Kasumi-1 (cell line): Measurements from ENCODE around the gene DLGAP4.
A peak's percentile ranks its signal among the peaks of the same experiment; 100 is the strongest.

ENCODE experiments used
- DNase-seq, 2 experiments: peaks; one replicate each; lab custom pipeline; 2025; lab: John Stamatoyannopoulos, UW

DLGAP4 gene

GRCh38 chr20:36477475-36477874 is 171.3 kb downstream of the DLGAP4 start:
- DNase-seq, result no peak

- DNase-seq, result no peak
Measured at GRCh38 chr20:36478137-36478905, 172.2 kb downstream of the DLGAP4 start.

DNA sequence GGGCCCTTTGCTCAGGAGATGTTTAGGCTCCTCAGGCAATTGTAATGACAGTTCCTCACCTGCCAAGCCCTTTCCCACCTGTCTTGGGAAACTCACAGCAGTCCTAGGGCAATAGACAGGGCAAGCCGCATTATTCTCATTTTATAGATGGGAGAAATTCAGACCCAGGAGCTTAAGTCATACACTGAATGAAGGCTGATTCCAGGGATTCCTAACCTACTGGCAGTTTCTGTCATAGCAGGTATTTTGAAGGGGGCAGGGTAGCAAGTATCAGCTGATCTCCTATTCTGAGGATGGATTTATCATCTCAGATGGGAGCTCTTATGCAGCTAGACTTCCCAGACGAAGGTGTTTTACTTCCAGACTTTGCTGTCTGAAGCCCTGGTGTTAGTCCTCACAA is 173.8 kb downstream of the DLGAP4 start:
- no peak for DNase-seq

- DNase-seq, result no peak
Measured at GRCh38 chr20:36480456-36481048, 174.4 kb downstream of the DLGAP4 start.

DNA sequence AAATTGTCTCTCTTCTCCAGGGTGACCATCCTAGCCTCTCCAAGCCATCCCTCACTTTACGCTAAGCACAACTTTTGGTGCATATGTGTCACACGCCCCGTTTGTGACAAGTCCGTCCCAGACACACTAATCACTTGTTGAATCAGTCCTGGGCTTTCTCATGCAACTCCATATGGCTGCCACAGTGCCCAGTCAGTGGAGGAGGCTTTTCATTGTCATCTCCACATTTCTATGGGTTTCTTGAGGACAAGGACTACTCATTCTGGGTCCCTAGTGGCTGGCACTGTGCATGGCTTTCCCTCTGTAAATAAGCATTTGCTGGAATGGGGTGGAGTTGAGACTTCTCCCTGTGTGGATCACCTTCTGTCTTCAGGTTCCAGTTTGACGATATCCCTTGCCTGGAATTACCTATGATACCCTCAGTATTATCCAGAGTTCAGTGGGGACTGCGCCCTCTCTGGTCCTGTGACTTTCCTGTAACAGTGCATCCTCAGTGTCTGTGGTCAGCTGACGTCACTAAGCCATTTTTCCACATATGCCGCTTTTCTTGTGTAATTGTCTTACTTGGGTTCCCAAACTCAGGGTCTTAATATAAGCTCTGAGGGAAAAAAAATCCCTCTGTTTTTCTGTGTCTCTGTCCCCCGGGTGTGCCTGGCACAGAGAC is 175.4 kb downstream of the DLGAP4 start:
- no peak for DNase-seq

GRCh38 chr20:36482044-36482473 is 175.9 kb downstream of the DLGAP4 start:
- no peak for DNase-seq

GRCh38 chr20:36483209-36483918 is 177.2 kb downstream of the DLGAP4 start:
- DNase-seq, result no peak

DNA sequence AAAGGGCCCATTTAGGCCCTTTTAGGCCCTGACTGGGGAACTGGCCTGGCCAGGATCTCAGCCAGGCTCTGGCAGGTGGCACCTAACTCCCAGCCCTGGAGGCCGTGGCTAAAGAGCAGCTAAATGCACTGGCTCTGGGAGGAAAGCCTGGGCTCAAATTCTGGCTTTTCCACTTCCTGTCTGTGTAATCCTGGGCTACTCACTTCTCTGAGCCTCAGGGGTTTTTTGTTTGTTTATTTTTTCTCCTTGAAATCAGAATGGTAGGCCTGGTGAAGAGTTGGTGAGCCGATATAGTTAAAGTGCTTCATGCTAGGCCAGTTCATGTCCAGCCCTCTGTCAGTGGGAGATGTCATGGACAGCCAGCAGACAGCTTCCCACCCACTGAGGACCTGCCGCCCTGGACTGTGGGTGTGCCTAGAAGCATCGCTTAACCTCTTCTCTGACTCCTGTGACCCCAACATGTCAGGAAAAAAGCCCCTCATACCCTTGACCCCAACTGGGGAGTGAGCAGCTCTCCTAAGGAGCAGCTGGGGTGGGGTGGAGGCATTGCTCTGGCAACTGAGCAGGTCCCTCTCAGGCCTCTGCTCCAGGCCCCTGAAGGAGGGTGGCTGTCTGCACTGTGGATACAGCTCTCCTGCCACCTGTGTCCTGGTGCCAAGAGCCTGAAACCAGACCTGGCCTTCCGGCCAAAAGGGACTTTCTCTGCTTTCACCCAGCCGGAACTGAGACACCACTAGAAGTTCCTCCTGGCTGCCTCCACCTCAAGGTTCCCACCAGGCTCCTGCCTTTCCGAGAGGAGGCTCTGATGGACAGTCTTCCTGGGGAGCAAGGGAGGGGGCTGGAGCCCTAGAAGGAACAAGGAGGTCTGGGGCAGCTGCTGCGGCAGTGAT is 178.0 kb downstream of the DLGAP4 start:
- DNase-seq, result no peak

DNA sequence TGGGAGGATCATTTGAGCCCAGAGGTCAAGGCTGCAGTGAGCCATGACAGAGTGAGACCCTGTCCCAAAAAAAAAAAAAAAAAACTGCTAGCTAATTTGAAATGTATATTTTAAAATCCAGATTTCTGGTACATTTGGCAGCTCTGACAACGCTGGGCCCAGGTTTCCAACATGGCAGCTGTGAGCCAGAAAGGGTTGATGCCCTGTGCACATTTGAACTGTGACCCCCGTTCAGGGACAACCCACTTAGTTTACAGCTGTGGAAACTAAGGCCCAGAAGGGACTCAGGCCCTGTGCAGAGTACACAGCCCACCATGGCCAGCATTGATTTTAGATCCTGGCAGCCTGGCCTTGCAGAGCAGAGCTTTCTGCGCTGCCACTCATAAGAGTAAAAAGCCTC is 179.1 kb downstream of the DLGAP4 start:
- no peak for DNase-seq

DNA sequence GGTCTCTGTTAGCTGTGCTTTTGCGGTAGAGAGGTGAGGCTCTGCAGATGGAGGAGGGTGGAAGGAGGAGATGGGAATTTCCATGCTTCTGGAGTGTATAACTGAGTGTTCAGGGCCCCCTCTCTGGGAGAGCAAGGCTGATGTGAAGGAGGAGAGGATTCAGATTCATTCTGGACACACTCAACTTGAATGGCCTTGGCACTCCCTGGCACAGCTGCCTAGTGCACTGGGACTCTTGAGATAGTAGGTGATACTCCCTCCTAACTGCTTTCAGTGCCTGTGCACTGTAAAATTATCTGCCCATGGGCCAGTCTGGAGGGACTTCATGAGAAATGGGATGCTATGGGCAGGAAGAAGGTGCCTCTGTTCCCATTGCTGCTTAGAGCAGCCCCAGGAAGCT is 180.9 kb downstream of the DLGAP4 start:
- no peak for DNase-seq

DNA sequence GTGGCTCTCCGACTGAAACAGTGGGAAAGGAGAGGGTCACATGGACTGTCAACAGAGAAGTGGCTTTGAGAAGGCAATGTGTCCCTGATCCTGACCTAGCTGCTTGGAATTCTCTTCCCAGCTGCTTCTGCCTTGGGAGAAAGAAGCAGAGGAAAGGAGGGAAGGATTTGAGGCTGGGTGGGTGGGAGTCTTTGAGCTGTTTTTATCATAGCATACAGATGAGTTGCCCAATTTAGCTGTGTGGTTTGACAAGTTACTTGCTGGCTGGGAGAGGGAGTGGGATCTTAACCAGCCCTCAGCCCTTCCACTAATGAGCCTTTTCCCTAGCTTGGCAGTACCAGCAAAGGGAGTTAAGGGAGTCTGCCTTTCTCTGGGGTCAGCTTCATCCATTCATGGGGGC is 184.1 kb downstream of the DLGAP4 start:
- no peak for DNase-seq

DNA sequence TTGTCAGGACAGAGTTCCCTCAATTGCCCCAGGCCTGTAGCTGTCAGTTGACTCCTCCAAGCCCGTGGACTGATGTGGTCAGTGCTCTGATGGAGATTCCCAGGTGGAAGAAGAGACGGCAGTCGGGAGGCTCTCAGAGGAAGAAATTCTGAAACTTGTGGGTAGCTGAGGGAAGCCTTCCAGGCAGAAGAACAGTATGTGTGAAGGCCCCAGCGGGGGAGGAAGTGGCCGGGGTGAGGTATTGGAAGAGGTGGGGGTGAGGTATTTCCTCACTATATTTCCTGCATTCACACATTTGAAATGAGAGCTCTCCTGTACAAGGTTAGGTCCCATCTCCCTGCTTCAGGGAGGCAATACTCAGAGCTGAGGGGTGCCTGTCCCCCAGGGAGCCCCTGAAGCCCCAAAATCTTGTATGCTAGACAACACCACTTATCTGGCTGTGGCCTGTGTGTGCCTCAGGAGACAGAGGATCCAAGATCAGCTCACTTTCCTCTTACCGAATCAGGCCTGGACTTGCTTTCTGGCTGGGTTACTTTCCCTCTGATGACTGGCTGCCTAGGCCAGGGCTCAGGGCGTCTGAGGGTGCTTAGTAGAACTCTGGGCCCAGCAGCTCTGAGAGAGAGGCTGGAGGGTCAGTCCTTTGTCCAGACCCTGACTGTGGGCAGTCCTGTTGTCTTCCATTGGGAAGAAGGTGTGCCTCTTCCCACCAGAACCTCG is 185.9 kb downstream of the DLGAP4 start:
- peak; percentile 62 to 65 for DNase-seq

DNA sequence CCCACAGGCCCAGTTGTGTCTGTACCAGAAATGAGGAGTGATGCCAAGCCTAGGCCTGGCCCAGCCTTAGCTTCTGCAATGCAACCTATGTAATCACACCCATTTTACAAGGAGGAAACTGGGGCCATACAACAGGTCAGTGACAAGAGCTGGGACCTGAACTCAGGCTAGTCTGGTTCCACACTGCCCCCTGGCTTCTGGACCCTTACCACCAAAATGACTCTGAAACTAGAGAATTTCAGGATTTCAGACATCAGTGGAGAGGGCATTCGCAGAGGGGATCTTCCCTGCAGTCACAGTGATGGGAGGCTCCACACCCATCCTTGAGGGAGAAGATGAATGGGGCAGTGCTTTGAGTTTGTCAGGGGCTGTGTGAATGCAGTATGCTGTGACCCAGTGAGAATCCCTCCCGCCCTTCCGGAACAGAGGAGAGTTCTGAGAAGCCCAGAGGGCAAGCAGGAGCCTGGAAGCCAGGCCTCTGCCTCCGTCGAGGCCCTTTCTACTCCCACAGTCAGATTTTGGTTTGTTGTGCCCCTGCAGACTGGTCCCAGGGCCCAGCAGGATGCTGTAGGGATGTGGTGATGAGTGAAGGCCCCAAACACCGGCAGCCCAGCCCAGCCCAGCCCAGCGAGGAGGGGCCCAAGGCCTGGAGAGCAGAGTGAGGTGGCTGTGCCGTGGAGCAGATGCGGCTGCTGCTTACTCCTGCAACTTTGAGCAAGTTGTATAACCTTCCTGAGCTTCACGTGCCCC is 187.1 kb downstream of the DLGAP4 start:
- DNase-seq, result no peak

- no peak for DNase-seq
Measured at GRCh38 chr20:36493801-36494114, 187.6 kb downstream of the DLGAP4 start.

- DNase-seq, result no peak
Measured at GRCh38 chr20:36496707-36497669, 190.8 kb downstream of the DLGAP4 start.

DNA sequence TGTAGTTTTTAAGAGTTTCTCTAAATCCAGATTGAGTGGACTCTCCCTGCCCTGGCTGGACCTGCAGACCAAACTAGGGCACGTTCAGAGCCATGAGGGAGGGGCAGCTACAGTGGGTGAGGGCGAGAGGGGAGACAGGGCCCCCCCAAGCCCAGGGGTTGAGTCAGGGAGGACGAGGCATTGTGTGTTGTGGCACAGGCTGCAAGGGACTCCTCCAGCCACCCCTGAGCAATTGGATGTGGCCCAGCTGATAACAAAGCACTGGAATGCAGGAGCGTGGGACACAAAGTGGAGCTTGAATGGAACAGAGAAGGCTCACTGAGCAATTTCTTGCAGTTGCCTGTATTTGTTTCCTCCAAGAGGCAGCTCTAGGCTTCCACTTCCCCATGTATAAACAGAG is 191.7 kb downstream of the DLGAP4 start:
- DNase-seq, result no peak

DNA sequence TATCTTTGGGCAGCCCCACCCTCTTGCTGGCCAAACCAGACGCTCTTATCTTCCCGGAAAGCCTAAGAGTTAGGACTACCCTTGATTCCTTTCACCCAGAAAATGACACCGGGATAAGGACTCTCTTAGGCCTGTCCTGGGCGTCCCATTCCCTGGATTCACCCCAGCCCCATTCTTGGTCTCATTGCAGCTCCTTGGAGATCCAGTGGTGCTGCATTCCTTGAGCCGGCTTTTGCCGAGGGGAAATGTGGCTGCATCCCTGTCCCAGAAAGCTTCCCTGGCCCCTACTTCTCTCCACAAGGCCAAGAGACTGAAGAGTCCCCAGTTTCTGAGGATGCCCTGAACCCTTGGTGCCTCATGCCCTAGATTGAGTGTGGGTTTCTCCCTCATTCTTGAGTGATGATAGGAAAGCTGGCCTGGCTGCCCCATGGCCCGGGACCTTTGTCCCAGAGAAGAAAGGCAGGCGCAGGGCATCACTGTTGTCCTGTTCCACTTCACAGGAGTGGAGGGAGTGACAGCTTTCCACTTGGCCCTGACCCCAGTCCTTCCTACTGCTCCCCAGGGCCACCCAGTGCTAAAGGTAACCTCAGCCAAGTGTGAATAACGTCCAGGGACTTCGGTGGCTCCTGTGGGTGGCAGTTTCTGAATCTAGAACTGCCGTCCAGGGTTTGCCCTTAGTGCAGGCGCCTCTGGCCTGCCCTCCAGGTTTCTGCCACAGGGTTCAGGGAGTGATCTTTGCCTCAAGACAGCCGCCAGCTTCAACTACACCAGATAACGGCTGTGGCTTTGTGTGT is 192.4 kb downstream of the DLGAP4 start:
- DNase-seq, result no peak

DNA sequence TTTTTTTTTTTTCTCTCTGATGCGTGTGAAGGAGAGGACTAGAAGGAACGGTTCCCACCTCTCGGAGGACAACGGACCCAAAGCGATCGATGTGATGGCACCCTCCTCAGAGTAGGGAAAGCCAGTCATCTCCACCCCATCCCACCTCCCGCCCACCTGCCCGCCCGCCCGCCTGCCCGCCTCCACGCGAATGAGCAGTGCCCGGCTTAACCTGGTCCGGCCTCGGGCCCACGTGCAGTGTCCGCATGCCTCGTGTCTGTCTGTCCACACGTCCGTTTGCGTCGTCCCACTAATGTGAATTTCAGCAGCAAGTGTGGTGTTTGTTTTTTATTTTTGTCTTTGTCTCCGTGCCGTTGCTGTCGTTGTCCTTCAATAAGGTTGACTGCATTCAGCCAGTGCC is 193.1 kb downstream of the DLGAP4 start:
- no peak for DNase-seq
